Panc1 (cell line): ENCODE measurements around the gene CAPN15. TPM values are rescaled to one million over a fixed set of nuclear protein-coding genes. Genes with fewer than 3 reads are reported as not detected.

Experiments used
- ATAC-seq: fragments of 200-7000 bp; cut with Tn5 transposase; 2 replicates; pipeline ENCODE4 v1.9.1; 2020; ENCODE audit warnings: mild to moderate bottlenecking, moderate library complexity
- BruUV-seq: library from RNA; stranded (reverse); fragments of 400-500 nt; replicated peaks from 2 replicates; lab custom pipeline; 2021; lab: Mats Ljungman, UMichigan
- CTCF ChIA-PET: fragments of 300-600 bp; sonication (Branson Sonifier 250); formaldehyde crosslinking; loops from one replicate; lab custom pipeline; 2022; ENCODE audit warnings: antibody characterized with exemption; lab: Charles Lee
- POLR2A ChIA-PET: fragments of 300-600 bp; sonication (Branson Sonifier 250); formaldehyde crosslinking; loops from one replicate; lab custom pipeline; 2022; ENCODE audit warnings: antibody characterized with exemption; lab: Charles Lee
- DNase-seq: peaks from one replicate; pipeline ENCODE4 v3.0.0-alpha.2; 2010; ENCODE audit warnings: low read depth, low spot score
- H3K27ac ChIP-seq: 2 replicates; pipeline ENCODE4 v1.5.1; 2011; ENCODE audit warnings: mild to moderate bottlenecking, low read length, inconsistent platforms
- H3K27me3 ChIP-seq: fragments of 200-500 bp; sonication (Bioruptor generic); 2 replicates; pipeline ENCODE4 v1.6.0; 2014; ENCODE audit warnings: low read length, inconsistent platforms; ENCODE audit not compliant: control insufficient read depth, insufficient read depth
- H3K36me3 ChIP-seq: fragments of 200-500 bp; sonication (Bioruptor generic); 2 replicates; pipeline ENCODE4 v1.5.1; 2014; ENCODE audit warnings: inconsistent platforms, mild to moderate bottlenecking, low read length, moderate library complexity; ENCODE audit not compliant: control insufficient read depth, insufficient read depth
- H3K4me1 ChIP-seq: 2 replicates; pipeline ENCODE4 v1.5.1; 2011; ENCODE audit warnings: inconsistent platforms, mild to moderate bottlenecking, low read length, moderate library complexity; ENCODE audit not compliant: control insufficient read depth, insufficient read depth
- H3K4me3 ChIP-seq, 2 experiments: 2 replicates each; pipeline ENCODE4 v1.5.1; 2011 to 2012; ENCODE audit warnings: low read depth in 2 of 2, low read length in 2 of 2, mild to moderate bottlenecking in 2 of 2, inconsistent platforms in 1 of 2, moderate library complexity in 1 of 2
- H3K9me3 ChIP-seq: fragments of 200-500 bp; sonication (Bioruptor generic); 2 replicates; pipeline ENCODE4 v1.5.1; 2014; ENCODE audit warnings: low read depth, mild to moderate bottlenecking, inconsistent platforms, low read length, moderate library complexity; ENCODE audit not compliant: control insufficient read depth, insufficient read depth
- POLR2AphosphoS5 ChIP-seq: IDR thresholded peaks from 2 replicates; pipeline ENCODE4 v1.6.1; 2012; ENCODE audit warnings: mild to moderate bottlenecking, low read depth, low read length, moderate library complexity
- SIN3A ChIP-seq: IDR thresholded peaks from 2 replicates; pipeline ENCODE4 v1.6.1; 2012; ENCODE audit warnings: low read depth, mild to moderate bottlenecking, low read length, moderate library complexity, borderline replicate concordance; ENCODE audit not compliant: insufficient read depth
- TCF7L2 ChIP-seq: IDR thresholded peaks from 2 replicates; pipeline ENCODE4 v1.6.1; 2011; ENCODE audit warnings: mild to moderate bottlenecking, low read depth, low read length, inconsistent platforms
- in situ Hi-C: cut with HindIII; loops from 2 replicates; pipeline ENCODE4 v1.10.0; 2016; ENCODE audit warnings: low sequenced_read_pairs, low pct_unique_long_range_greater_than_20kb
- intact Hi-C: fragments of 100-400 bp; cut with micrococcal nuclease; formaldehyde crosslinking; loops from one replicate; pipeline ENCODE4 v1.10.0; 2022; ENCODE audit not compliant: unreplicated experiment
- total RNA-seq: library from RNA; stranded (reverse); gene quantifications from one replicate; pipeline ENCODE4 v1.2.1, GENCODE V29; 2021; ENCODE audit not compliant: unreplicated experiment
- TF ChIP-seq, protein P1 (sequence below), 2 experiments: IDR thresholded peaks; 2 replicates each; pipeline ENCODE4 v1.6.1; 2011 to 2012; ENCODE audit warnings: low read depth in 2 of 2, control low read depth in 1 of 2, low read length in 1 of 2, mild to moderate bottlenecking in 1 of 2, moderate library complexity in 1 of 2; ENCODE audit not compliant: insufficient read depth in 1 of 2
- TF ChIP-seq, protein P2 (sequence below): fragments of 450-650 bp; IDR thresholded peaks from 2 replicates; pipeline ENCODE4 v1.5.1; 2017; ENCODE audit warnings: mild to moderate bottlenecking

Gene CAPN15
- total RNA-seq, 1 experiment from 2014 or later, result 78.5 TPM

DNA sequence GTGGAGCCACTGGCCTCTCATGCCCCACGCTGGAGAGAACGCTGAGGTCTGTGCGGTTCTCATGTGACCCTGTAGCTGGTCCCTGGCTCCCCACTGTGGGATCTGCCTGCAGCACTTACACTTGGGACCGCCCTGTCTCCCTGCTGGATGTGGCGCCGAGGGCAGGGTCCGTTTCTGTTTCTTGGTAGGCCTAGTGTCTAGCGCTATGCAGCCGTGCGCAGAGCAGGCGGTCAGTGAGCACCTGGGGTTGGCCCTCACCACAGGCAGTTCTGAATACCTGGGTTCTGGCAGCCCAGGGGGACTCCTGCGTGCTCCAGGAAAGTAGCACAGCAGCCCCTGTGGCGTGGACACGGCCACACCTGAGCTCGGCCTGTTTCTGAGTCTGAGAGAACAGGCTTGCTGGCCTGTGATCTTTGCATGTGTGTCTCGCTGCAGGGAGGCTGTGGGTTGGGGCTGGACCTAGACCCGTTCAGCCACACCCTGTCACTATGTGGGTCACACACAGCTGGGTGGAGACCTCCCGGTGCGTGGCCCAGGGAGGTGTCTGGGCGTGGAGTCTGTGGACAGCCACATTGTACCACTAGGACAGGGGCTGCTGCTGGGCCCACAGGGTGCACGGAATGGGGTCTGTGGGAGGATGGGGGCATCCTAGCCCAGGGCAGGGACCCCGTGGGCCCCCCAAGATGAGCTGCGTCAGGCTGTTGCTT, 2.8 kb downstream of the CAPN15 start:
- no peak for TF ChIP-seq TCF7L2
- TF ChIP-seq, protein P1, sequence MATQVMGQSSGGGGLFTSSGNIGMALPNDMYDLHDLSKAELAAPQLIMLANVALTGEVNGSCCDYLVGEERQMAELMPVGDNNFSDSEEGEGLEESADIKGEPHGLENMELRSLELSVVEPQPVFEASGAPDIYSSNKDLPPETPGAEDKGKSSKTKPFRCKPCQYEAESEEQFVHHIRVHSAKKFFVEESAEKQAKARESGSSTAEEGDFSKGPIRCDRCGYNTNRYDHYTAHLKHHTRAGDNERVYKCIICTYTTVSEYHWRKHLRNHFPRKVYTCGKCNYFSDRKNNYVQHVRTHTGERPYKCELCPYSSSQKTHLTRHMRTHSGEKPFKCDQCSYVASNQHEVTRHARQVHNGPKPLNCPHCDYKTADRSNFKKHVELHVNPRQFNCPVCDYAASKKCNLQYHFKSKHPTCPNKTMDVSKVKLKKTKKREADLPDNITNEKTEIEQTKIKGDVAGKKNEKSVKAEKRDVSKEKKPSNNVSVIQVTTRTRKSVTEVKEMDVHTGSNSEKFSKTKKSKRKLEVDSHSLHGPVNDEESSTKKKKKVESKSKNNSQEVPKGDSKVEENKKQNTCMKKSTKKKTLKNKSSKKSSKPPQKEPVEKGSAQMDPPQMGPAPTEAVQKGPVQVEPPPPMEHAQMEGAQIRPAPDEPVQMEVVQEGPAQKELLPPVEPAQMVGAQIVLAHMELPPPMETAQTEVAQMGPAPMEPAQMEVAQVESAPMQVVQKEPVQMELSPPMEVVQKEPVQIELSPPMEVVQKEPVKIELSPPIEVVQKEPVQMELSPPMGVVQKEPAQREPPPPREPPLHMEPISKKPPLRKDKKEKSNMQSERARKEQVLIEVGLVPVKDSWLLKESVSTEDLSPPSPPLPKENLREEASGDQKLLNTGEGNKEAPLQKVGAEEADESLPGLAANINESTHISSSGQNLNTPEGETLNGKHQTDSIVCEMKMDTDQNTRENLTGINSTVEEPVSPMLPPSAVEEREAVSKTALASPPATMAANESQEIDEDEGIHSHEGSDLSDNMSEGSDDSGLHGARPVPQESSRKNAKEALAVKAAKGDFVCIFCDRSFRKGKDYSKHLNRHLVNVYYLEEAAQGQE (IDR thresholded peaks at IDR 0.05; ENCODE audit: insufficient read depth in 1 of 2, low read depth in 2 of 2, low read length in 1 of 2), result no peak
- TF ChIP-seq, protein P2, sequence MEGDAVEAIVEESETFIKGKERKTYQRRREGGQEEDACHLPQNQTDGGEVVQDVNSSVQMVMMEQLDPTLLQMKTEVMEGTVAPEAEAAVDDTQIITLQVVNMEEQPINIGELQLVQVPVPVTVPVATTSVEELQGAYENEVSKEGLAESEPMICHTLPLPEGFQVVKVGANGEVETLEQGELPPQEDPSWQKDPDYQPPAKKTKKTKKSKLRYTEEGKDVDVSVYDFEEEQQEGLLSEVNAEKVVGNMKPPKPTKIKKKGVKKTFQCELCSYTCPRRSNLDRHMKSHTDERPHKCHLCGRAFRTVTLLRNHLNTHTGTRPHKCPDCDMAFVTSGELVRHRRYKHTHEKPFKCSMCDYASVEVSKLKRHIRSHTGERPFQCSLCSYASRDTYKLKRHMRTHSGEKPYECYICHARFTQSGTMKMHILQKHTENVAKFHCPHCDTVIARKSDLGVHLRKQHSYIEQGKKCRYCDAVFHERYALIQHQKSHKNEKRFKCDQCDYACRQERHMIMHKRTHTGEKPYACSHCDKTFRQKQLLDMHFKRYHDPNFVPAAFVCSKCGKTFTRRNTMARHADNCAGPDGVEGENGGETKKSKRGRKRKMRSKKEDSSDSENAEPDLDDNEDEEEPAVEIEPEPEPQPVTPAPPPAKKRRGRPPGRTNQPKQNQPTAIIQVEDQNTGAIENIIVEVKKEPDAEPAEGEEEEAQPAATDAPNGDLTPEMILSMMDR, result no peak
- POLR2A ChIA-PET, result no interaction called here
- intact Hi-C loops, result no loop called here
- no peak overlapping the region for H3K27ac ChIP-seq
- DNase-seq (no peak), ATAC-seq (no peak)
- no peaks in the 10 kb centered on the region for H3K9me3 ChIP-seq
- no peaks in the 10 kb centered on the region for H3K36me3 ChIP-seq
- no TSS peak for BruUV-seq
- no peak overlapping the region for H3K4me3 ChIP-seq
- peaks cover 50% of the 10 kb centered on the region for H3K4me1 ChIP-seq
- CTCF ChIA-PET, result interaction anchor here (1.3 kb wide), 1 partner anchor 13 kb away, joined by 8 read pairs; no protein-coding TSS in a partner anchor
- H3K27me3 ChIP-seq, result no peaks in the 10 kb centered on the region
- in situ Hi-C loops, result no loop called here

DNA sequence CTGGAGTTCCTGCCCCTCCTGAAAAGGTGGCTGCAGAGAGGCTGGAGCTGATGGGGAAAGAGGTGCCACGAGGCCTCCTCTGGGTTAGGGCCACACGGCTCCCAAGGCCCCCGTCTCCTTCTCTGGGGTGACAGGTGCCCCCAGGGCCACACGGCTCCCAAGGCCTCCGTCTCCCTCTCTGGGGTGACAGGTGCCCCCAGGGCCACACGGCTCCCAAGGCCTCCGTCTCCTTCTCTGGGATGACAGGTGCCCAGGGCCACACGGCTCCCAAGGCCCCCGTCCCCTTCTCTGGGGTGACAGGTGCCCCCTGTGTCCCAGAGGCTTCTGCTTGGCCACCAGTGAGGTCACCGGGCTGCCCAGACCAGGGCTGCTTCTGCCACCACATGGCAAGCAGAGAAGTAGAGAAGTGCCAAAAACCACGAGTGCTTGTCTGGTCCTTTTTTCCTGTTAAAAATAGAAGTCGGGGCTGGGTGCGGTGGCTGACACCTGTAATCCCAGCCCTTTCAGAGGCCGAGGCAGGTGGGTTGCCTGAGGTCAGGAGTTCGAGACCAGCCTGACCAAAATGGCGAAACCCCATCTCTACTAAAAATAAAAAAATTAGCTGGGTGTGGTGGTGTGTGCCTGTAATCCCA, 4.1 kb downstream of the CAPN15 start:
- intact Hi-C loops, result no loop called here
- TF ChIP-seq SIN3A, result no peak
- no peak for TF ChIP-seq POLR2AphosphoS5
- TF ChIP-seq, protein P2, result no peak
- TF ChIP-seq, protein P1 (IDR thresholded peaks at IDR 0.05; ENCODE audit: insufficient read depth in 1 of 2, low read depth in 2 of 2, low read length in 1 of 2), result no peak
- TF ChIP-seq TCF7L2, result no peak
- Histone ChIP-seq H3K4me1 (peaks cover 40% of the 10 kb centered on the region), H3K9me3 (no peaks in the 10 kb centered on the region), H3K27me3 (no peaks in the 10 kb centered on the region), H3K27ac (no peak overlapping the region), H3K4me3 (no peak overlapping the region), H3K36me3 (no peaks in the 10 kb centered on the region)
- ATAC-seq (no peak), DNase-seq (no peak)
- ChIA-PET POLR2A (no interaction called here), CTCF (interaction anchor here (0.7 kb wide), 1 partner anchor 42 kb away, joined by 6 read pairs; no protein-coding TSS in a partner anchor)
- in situ Hi-C loops, result no loop called here
- no TSS peak for BruUV-seq
